Measurements from ENCODE around the gene CCDC182.

- no peak for TF ChIP-seq POLR2A (IDR thresholded peaks at IDR 0.05)
- TF ChIP-seq CTCF (IDR thresholded peaks at IDR 0.05): no peak
Observed at GRCh38 chr17:57749701-57750100, 4.6 kb upstream of the CCDC182 start.
